Nephron (organoid): ENCODE data around the gene GIT1.

Experiments
- H3K27ac Mint-ChIP-seq, 3 experiments: 2 replicates each; pipeline ENCODE4 v1.8.0; 2020; ENCODE audit warnings: mixed read lengths in 3 of 3, mild to moderate bottlenecking in 2 of 3, moderate library complexity in 1 of 3
- H3K27me3 Mint-ChIP-seq: 2 replicates; pipeline ENCODE4 v1.8.0; 2021; ENCODE audit warnings: low read depth, mild to moderate bottlenecking, moderate library complexity, mixed read lengths
- H3K36me3 Mint-ChIP-seq: 2 replicates; pipeline ENCODE4 v1.8.0; 2020; ENCODE audit warnings: low read depth, mixed read lengths
- H3K4me1 Mint-ChIP-seq: 2 replicates; pipeline ENCODE4 v1.8.0; 2020; ENCODE audit warnings: mixed read lengths
- H3K4me3 Mint-ChIP-seq, 3 experiments: 2 replicates each; pipeline ENCODE4 v1.8.0; 2020; ENCODE audit warnings: mild to moderate bottlenecking in 3 of 3, mixed read lengths in 3 of 3, moderate library complexity in 2 of 3
- H3K9me3 Mint-ChIP-seq: 2 replicates; pipeline ENCODE4 v1.8.0; 2020; ENCODE audit warnings: mixed read lengths
- TF ChIP-seq, protein P1 (sequence below), 3 experiments: fragments of 200-600 bp; sonication (generic); IDR thresholded peaks; one replicate each; pipeline ENCODE4 v1.5.0; 2021; ENCODE audit warnings: antibody characterized with exemption in 3 of 3; ENCODE audit not compliant: unreplicated experiment in 3 of 3

GIT1 gene

DNA sequence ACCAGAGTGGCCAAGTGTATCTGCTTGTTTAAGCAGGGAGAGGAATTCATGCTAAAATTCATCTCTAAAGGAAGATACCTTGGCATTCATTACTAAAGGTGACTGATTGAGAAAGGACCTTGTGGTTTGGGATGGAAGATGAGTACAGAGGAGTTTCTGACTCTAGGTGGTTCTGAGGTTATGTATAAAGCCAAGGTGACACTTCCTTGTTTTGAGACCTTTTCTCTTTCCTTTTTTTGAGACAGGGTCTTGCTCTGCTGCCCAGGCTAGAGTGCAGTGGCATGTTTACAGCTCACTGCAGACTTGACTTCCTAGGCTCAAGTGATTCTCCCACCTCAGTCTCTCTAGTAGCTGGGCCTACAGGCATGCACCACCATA lies 31.7 kb downstream of the GIT1 start:
- peaks cover 28% of the 10 kb centered on the region for H3K27me3 Mint-ChIP-seq
- no peak overlapping the region for H3K27ac Mint-ChIP-seq
- H3K36me3 Mint-ChIP-seq: no peaks in the 10 kb centered on the region
- H3K4me3 Mint-ChIP-seq: no peak overlapping the region
- H3K9me3 Mint-ChIP-seq: no peaks in the 10 kb centered on the region
- TF ChIP-seq, protein P1, sequence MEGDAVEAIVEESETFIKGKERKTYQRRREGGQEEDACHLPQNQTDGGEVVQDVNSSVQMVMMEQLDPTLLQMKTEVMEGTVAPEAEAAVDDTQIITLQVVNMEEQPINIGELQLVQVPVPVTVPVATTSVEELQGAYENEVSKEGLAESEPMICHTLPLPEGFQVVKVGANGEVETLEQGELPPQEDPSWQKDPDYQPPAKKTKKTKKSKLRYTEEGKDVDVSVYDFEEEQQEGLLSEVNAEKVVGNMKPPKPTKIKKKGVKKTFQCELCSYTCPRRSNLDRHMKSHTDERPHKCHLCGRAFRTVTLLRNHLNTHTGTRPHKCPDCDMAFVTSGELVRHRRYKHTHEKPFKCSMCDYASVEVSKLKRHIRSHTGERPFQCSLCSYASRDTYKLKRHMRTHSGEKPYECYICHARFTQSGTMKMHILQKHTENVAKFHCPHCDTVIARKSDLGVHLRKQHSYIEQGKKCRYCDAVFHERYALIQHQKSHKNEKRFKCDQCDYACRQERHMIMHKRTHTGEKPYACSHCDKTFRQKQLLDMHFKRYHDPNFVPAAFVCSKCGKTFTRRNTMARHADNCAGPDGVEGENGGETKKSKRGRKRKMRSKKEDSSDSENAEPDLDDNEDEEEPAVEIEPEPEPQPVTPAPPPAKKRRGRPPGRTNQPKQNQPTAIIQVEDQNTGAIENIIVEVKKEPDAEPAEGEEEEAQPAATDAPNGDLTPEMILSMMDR (IDR thresholded peaks at IDR 0.05; ENCODE audit: unreplicated experiment in 3 of 3): no peak
- peaks cover 12% of the 10 kb centered on the region for H3K4me1 Mint-ChIP-seq

DNA sequence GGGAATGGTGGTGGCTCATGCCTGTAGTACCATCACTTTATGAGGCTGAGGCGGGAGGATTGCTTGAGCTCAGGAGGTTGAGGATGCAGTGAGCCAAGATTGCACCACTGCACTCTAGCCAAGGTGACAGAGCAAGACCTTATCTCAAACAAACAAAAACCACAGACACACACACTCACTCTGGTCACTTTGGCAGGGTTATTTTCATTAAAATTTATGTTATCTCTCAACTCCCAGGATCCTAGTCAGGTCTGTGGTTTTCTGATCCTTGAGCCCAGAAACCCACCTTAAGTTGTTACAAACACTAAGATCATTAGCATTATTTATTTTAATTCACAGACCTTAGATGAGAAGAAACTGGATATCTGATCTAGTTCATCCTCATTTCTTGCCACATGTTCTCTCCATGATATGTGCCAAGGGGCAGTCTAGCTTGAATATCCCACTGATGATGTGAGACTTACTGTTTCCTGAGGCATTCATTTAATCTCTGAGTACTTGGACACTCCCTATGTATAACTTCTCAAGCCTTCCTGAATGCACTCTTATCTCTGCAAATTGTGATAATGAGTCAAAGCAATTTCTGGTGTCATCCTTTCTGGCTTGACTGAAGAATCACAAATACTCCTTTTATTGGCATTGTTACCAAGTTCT lies 32.2 kb downstream of the GIT1 start:
- no peak overlapping the region for H3K4me3 Mint-ChIP-seq
- peaks cover 12% of the 10 kb centered on the region for H3K4me1 Mint-ChIP-seq
- no peaks in the 10 kb centered on the region for H3K36me3 Mint-ChIP-seq
- TF ChIP-seq, protein P1 (IDR thresholded peaks at IDR 0.05; ENCODE audit: unreplicated experiment in 3 of 3): no peak
- H3K27ac Mint-ChIP-seq: no peak overlapping the region
- H3K9me3 Mint-ChIP-seq: no peaks in the 10 kb centered on the region
- H3K27me3 Mint-ChIP-seq: peaks cover 23% of the 10 kb centered on the region

GRCh38 chr17:29555840-29556239 lies 33.6 kb downstream of the GIT1 start:
- Mint-ChIP-seq H3K36me3 (no peaks in the 10 kb centered on the region), H3K27me3 (peaks cover 12% of the 10 kb centered on the region), H3K27ac (peak overlapping the region in 2 of 3 experiments; percentile 26 to 78), H3K4me3 (no peak overlapping the region), H3K4me1 (peaks cover 6% of the 10 kb centered on the region), H3K9me3 (no peaks in the 10 kb centered on the region)
- TF ChIP-seq, protein P1 (IDR thresholded peaks at IDR 0.05; ENCODE audit: unreplicated experiment in 3 of 3): no peak

DNA sequence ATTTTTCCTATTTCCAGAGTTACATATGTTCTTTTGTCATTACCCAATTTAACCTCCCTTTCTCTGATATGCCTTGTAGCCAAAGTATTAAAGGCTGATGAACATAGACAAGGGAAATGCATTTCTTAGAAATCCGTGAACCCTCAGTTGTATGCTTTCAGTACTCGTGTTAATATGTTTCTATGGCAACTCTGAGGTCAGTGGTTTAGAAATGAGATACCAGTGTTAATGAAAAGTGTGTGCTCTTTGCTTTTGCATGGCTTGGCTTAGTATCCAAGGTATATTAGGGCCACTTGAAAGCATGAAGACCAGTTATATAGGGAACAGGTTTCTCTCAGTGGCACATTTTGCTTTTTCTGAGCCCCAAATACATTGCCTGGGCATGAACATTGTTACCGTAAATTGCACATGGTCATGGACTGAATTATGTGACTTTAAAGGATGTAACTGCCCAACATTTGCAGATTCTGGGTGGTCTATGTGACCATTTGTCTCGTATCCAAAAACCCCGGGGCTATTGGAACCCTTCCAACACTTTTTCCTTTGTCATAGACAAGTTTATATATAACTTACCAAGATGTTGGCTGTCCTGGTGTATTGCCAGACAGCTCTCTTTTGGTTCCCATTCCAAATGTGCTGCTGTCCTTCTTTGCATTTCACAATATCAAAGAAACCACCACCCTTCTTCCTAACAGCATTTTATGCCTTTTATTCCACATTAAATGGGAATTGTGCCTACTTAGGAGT lies 40.1 kb downstream of the GIT1 start:
- peaks cover 20% of the 10 kb centered on the region for H3K36me3 Mint-ChIP-seq
- no peak overlapping the region for H3K4me3 Mint-ChIP-seq
- peak overlapping the region in 2 of 3 experiments; percentile 29 for H3K27ac Mint-ChIP-seq
- no peaks in the 10 kb centered on the region for H3K27me3 Mint-ChIP-seq
- H3K9me3 Mint-ChIP-seq: no peaks in the 10 kb centered on the region
- peaks cover 24% of the 10 kb centered on the region for H3K4me1 Mint-ChIP-seq
- TF ChIP-seq, protein P1 (IDR thresholded peaks at IDR 0.05; ENCODE audit: unreplicated experiment in 3 of 3): no peak

- peak overlapping the region in 1 of 3 experiments; percentile 45 for H3K27ac Mint-ChIP-seq
- H3K4me3 Mint-ChIP-seq: no peak overlapping the region
- peaks cover 24% of the 10 kb centered on the region for H3K4me1 Mint-ChIP-seq
- TF ChIP-seq, protein P1 (IDR thresholded peaks at IDR 0.05; ENCODE audit: unreplicated experiment in 3 of 3): no peak
- peaks cover 41% of the 10 kb centered on the region for H3K36me3 Mint-ChIP-seq
- H3K9me3 Mint-ChIP-seq: no peaks in the 10 kb centered on the region
- H3K27me3 Mint-ChIP-seq: no peaks in the 10 kb centered on the region
Measured at GRCh38 chr17:29546830-29547229, 42.6 kb downstream of the GIT1 start.
